Stimulated activated CD8-positive, alpha-beta memory T cell treated with anti-CD3 and anti-CD28 coated beads, Interleukin-4, amount 100 ng/mL, for 4 hours (primary cell): Measurements from ENCODE around the gene ZC3H7A.
A peak's percentile ranks its signal among the peaks of the same experiment; 100 is the strongest.

Experiments used
- DNase-seq, 2 donors: peaks; one replicate each; pipeline ENCODE4 v3.0.0-alpha.2; 2020; ENCODE audit warnings: low read depth in 2 of 2, low spot score in 1 of 2

ZC3H7A gene

GRCh38 chr16:11774065-11774626, 22.9 kb downstream of the ZC3H7A start:
- DNase-seq, result no peak

DNA sequence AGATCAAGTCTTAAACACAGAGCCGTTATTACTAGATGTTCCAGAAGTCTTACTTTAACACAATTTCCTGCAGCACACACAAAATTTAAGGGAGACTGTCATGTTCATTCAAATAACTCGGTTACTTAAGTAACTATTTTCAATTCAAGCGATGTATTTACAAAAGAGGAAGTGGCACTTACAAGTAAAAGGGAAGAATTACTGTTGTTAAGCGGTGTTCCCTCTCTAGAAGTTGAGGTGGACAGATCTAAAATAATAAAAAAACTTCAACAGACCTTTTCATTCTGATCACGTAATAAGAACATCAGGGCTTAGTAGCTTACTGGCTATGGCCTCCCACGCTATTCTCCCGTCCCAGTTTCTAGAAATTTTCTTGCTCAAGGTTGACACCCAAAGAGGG, 28.2 kb downstream of the ZC3H7A start:
- no peak for DNase-seq

GRCh38 chr16:11762431-11762830, 34.6 kb downstream of the ZC3H7A start:
- DNase-seq, result no peak

DNA sequence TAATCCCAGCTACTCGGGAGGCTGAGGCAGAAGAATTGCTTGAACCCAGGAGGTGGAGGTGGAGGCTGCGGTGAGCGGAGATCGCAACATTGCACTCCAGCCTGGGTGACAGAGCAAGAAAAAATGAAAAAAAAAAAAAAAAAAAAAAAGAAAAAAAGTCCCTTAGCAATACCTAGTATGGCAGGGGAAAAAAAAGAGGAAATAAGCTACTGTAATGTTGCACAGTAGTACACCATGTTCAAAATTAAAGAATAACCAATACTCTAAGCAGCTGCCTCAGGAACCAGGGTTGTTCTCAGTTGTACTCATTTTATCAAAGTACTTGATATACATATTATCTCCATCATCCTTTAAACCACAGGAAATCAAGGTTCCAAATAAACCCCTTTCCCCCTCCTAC, 37.1 kb downstream of the ZC3H7A start:
- no peak for DNase-seq

DNA sequence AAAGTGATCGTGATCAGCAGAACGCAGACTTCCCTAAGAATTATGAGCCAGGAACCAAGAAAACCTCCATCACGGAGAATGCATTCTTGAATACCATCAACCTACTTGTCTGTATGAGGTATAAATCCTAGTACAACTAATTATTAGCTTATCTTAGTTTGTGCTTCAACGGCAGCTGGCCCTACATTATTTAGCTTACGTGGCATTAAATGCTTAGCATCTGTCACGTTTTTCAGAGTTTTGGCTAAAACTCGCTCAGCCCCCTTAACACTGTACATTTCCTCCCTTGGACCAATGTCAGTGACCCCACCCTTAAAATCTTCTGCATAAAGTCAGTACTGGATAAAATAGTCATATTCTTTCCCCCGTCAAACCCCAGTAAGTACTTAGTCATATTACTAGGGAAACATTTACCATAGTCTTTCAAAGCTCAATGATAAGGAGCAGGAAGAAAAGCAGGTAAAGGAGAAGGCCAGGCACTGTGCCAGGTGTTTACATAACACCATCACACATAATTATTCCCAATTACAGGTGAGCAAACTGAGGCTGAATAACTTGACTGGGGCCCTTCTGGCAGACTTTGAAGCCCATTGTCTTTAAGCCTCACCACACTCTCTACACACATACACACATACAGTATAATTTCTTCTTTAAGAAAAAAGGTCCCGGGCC, 37.8 kb downstream of the ZC3H7A start:
- DNase-seq, result no peak

DNA sequence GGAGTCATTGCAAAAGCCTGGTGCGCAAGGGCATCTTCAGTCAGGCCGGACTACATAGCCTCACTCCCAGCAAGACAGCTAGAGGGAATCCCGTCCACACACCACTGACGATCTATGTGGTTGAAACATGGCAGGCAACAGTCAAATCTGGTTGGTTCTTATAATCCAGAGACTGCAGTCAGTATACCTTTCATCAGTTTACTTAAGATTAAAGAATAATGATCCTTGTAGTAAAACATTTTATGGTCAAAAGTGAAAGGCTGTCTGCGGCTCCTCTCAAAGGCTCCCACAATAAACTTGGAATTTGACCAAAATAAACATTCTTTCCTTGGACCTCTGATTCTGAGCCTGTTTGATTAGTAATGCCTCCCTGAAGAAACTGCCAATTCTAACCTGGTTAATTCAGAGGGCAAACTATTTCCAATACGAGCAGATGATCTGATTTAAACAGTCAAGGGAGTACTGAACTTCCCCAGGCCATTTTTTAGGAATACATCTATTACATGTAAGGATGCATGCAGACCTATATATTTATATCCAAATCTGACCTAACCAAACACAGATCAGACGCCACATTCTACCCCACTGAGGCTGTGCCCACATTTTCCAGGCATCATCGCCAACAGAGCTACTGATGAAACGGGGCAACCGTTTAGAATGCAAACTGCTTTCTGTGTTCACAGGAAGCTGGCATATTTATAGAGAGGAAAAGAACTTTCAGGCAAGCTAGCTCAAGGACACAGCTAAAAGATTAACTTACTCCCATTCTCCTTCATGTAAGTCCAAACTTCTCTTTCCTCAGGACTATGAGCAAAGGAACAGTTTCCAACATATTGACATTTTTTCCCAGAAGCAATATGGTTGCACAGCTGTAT, 39.1 kb downstream of the ZC3H7A start:
- DNase-seq, result no peak

DNA sequence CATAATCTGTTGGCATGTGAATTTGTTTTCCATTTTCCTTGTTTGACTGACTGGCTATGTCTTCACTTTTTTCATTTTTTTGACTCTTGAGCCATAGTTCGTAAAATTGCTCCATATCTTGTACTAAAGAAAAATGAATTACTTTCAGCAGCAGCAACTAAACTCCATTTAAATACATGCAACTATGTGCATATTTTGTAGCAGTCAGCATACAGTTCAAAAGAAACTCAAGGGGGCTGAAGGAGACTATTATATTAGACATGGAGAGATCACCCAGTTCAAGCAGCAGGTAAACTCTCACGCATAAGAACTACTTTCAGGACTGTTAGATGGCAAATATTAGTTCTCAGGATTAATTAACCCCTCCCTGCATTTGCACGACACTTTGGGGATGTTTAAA, 40.8 kb downstream of the ZC3H7A start:
- DNase-seq, result no peak

DNA sequence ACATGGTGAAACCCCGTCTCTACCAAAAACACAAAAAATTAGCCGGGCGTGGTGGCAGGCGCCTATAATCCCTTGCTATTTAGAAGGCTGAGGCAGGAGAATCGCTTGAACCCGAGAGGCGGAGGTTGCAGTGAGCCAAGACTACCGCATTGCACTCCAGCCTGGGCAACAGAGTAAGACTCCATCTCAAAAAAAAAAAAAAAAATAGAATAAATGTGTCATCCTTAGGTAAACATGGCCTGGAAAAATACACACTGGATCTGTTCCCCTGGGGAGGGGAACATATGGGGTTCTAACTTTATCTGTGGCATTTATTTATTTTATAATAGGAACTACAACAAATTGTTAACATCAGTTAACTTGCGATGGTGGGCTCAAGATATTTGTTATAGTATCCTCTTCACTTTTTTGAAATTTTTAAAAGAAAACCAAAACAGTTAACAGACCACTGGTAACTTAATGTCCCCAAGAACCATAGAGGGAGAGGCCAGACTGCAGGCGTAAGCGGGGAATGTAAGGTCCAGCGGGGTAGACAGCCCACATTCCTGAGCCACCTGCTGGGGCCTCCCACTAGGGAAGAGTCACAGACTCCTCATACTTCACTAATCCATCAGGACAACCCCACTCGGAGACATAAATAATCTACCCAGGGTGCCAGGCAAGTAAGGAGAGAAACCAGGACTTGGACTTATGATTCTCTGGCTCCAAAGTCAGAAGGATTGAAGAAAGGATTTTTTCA, 41.9 kb downstream of the ZC3H7A start:
- DNase-seq, result no peak

DNA sequence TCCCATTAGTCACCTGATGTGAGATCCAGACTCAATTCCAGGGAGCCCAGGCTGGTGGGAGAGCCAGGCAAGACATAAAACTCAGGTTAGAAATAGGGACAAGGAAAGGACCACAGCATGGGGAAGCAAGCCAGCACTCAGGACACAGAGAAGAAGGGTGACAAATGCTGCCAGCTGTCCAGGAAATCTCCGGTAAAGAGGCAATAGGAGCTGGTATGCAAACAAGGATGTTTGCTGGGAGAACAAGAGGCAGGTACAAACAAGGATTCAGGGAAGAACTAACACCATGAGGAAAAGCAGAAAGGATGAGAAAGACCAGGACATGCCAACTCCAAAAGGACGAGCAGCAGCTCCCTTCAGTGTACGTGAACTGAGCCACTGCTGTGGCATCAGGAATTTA, 44.2 kb downstream of the ZC3H7A start:
- DNase-seq, result no peak

DNA sequence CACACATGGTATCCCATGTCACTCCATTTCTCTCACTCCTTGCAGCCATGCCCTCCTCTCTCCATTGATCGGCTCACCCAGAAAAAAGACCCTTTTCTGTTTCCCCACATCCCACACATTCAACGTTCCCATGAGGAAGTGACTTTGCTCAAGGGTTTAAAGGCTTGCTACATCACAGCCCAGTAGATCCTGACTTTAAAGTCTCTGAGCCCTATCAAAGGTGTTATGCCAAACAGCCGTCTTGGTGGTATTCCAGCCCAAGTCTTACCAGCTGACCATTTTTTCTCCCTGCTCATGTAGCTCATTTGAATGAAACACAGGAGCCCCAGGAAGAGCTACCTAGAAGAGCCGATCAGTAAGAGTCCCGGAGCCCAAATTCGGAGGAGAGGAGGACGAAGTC, 47.0 kb downstream of the ZC3H7A start:
- DNase-seq, result no peak

- DNase-seq, result no peak
Measured at GRCh38 chr16:11748404-11749254, 48.4 kb downstream of the ZC3H7A start.

- no peak for DNase-seq
Measured at GRCh38 chr16:11747949-11748403, 49.1 kb downstream of the ZC3H7A start.

- DNase-seq, result no peak
Measured at GRCh38 chr16:11744075-11744470, 53.0 kb downstream of the ZC3H7A start.

DNA sequence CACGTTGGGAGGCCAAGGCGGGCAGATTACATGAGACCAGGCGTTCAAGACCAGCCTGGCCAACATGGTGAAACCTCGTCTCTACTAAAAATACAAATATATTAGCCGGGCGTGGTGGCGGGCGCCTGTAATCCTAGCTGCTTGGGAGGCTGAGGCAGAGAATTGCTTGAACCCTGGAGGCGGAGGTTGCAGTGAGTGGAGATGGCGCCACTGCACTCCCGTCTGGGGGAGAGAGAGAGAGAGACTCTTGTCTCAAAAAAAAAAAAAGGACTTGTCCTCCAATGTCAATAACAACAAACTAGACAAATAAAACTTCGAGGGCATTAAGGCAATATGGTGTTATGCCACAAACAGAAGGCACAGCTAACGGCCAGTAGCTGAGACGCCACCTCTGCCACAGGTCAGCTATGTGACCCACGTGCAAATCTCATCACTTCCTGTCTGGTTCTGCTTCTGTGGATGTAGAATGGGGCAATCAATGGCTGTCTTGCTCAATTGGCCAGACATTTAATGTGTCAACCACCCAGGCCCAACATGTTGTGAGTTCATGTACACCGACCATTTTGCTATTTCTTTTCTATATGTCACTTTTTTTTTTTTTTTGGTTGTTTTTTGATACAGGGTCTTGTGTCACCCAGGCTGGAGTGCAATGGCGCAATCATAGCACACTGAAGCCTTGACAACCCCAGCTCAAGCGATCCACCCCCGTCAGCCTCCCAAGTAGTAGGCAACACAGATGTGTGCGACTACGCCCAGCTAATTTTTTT, 53.6 kb downstream of the ZC3H7A start:
- DNase-seq, result peak in 1 of 2 donors; percentile 2

DNA sequence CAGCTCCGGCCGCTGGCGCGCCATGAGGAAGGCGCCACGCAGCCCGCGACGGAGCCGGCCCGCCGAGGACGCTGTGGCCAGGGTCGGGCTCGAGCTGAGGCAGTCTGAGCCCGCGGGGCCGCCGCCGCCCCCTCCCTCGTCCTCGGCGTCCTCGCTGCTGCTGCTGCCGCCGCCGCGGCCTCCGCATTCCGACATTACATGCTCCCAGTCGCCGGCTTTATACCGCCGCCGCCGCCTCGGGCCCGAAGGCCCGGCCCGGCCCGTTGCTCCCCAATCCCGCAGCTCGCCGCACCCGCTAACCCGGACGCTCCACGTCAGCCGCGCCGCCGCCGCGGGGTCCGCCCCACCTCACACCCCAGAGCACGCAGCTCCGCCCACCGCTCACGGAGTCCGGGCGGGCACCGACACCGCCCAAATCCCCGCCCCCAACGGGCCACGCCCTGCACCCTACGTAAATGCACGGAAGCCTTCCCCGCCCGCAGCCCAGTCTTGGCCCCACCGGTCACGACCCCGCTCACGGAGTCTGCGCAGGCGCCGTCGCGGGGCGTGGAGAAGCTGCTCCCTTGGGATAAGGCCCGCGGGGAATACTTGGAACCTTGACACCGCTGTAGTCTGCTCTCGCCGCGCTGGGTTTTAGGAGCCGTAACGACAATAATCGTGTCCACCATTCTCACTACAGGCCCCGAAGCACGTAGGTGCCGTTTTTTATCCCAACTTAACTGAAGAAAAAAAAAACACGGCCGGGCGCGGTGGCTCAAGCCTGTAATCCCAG, 54.3 kb downstream of the ZC3H7A start, which contains the start of gene TXNDC11:
TXNDC11 (minus strand) TSS at position 322 of the 772 bp plus-strand sequence; CDS start at position 195, 127 bp downstream.
- DNase-seq, result peak; percentile 98 to 99

DNA sequence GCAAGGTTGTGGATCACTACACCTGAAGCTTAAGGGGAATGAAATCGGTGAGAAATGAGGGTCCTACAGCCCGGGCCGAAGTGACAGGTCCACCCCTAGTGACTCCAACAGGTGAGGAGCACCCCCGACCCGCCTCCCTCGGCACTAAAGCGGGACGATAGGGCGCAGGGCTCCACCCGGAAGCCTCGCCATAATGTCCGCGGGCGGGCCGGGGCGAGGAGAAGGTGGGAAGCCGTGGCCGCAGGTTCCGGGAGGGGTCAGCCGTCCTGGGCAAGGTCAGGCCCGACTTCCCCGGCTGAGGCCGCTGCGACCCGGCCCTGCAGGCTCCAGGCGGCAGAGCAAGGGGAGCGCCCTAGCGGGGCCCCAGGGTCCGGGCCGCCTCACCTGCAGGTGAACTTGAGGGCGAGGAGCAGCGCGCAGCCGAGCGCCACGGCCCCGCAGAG, 54.9 kb downstream of the ZC3H7A start:
- DNase-seq, result peak in 1 of 2 donors; percentile 12

GRCh38 chr16:11740567-11740966, 56.5 kb downstream of the ZC3H7A start:
- DNase-seq, result no peak

GRCh38 chr16:11738742-11739544, 58.1 kb downstream of the ZC3H7A start:
- DNase-seq, result no peak
